ENCODE measurements around the gene ISG20L2. TPM values are rescaled to one million over a fixed set of nuclear protein-coding genes. Genes with fewer than 3 reads are reported as not detected.

ISG20L2 gene
- total RNA-seq, 1 experiment from 2014 or later = 41.7 TPM

GRCh38 chr1:156676114-156676819 lies 52.3 kb downstream of the ISG20L2 start:
- H3K36me3 ChIP-seq (ENCODE audit: control insufficient read depth in 1 of 2, insufficient read depth in 2 of 2, low read length in 2 of 2) = no peaks in the 10 kb centered on the region
- H3K27me3 ChIP-seq (ENCODE audit: insufficient read depth, low read length) = no peaks in the 10 kb centered on the region
- POLR2A ChIA-PET = interaction anchor here (0.7 to 2.8 kb wide), 4 partner anchors 11 to 15 kb away, joined by 3 to 33 read pairs (median 3); no protein-coding TSS in a partner anchor
- H4K20me1 ChIP-seq (ENCODE audit: insufficient read depth) = no peaks in the 10 kb centered on the region
- H3K4me3 ChIP-seq (replicated peaks in 1 of 2; ENCODE audit: low read depth in 1 of 2, low read length in 2 of 2) = no peak overlapping the region
- BruUV-seq (replicated peaks) = no TSS peak
- peak overlapping the region; percentile 38; the same call in 1 of the 2 replicates for H3K27ac ChIP-seq (ENCODE audit: low read depth, low read length)
- H3K4me1 ChIP-seq (ENCODE audit: control insufficient read depth in 1 of 2, insufficient read depth in 2 of 2, low read length in 2 of 2) = peaks cover 14 to 26% of the 10 kb centered on the region in 2 experiments
- no peak overlapping the region for H2AFZ ChIP-seq (ENCODE audit: low read depth, low read length, poor library complexity, severe bottlenecking)
- H3K79me2 ChIP-seq (ENCODE audit: insufficient read depth, low read length) = no peaks in the 10 kb centered on the region
- no peaks in the 10 kb centered on the region for H3K9me3 ChIP-seq (ENCODE audit: control insufficient read depth in 1 of 2, insufficient read depth in 1 of 2, low read depth in 1 of 2, low read length in 2 of 2)
- no peaks in the 10 kb centered on the region for H3K9me2 ChIP-seq (ENCODE audit: insufficient read depth)
- intact Hi-C loops (cut with micrococcal nuclease) = no loop called here
- peak overlapping the region; percentile 17; the same call in 1 of the 2 replicates for H3K4me2 ChIP-seq (ENCODE audit: low read length)
- no peak for ATAC-seq
- TF ChIP-seq, protein P1, sequence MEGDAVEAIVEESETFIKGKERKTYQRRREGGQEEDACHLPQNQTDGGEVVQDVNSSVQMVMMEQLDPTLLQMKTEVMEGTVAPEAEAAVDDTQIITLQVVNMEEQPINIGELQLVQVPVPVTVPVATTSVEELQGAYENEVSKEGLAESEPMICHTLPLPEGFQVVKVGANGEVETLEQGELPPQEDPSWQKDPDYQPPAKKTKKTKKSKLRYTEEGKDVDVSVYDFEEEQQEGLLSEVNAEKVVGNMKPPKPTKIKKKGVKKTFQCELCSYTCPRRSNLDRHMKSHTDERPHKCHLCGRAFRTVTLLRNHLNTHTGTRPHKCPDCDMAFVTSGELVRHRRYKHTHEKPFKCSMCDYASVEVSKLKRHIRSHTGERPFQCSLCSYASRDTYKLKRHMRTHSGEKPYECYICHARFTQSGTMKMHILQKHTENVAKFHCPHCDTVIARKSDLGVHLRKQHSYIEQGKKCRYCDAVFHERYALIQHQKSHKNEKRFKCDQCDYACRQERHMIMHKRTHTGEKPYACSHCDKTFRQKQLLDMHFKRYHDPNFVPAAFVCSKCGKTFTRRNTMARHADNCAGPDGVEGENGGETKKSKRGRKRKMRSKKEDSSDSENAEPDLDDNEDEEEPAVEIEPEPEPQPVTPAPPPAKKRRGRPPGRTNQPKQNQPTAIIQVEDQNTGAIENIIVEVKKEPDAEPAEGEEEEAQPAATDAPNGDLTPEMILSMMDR (IDR thresholded peaks at IDR 0.05 in 2 of 3, conservative IDR thresholded peaks at IDR 0.05 in 1 of 3; ENCODE audit: borderline replicate concordance in 1 of 3, insufficient read depth in 1 of 3, low read depth in 2 of 3, low read length in 2 of 3) = no peak
- no peak for TF ChIP-seq EGR1 (IDR thresholded peaks at IDR 0.05; ENCODE audit: low read depth)
- CTCF ChIA-PET = interaction anchor here (1.2 to 3.8 kb wide), 7 partner anchors 13 to 50 kb away, joined by 3 to 27 read pairs (median 12); partner anchors contain the start of gene CRABP2
- RAD21 ChIA-PET (ENCODE audit: low non-redundant PET in 1 of 2, low total read pairs in 2 of 2, uncharacterized antibody in 2 of 2, unreplicated experiment in 2 of 2) = interaction anchor here in 1 of 2 experiments (0.6 to 1.5 kb wide), 5 partner anchors 15 to 184 kb away, joined by 3 to 4 read pairs (median 3); no protein-coding TSS in a partner anchor
- no peak for DNase-seq (ENCODE audit: low read depth, low spot score)
- no peak overlapping the region for H3K9ac ChIP-seq (ENCODE audit: low read length)

Measured in HCT116 (cell line).